Heart left ventricle (tissue), 13 donors: ENCODE data around the gene HS6ST3.

Experiments
- CTCF ChIP-seq, 12 donors: fragments of 200-600 bp; sonication (generic) in 4 of 12; IDR thresholded peaks; one replicate each; pipeline versions ENCODE4 v1.5.0 to v1.8.0; 2018 to 2022; ENCODE audit warnings: antibody characterized with exemption in 12 of 12, mild to moderate bottlenecking in 5 of 12
- POLR2A ChIP-seq, 2 donors: fragments of 450-650 bp; IDR thresholded peaks; one replicate each; pipeline ENCODE4 v1.6.1; 2017; ENCODE audit warnings: antibody characterized with exemption in 2 of 2, mild to moderate bottlenecking in 2 of 2, moderate library complexity in 2 of 2
- donor health status: ischemic (EF 13 %, LVEDD 7.1; RV severe dilation, severe dysfunction).
- donor health status: DM: no; HTN: yes; CAD: no.
- donor health status: DM: no; HTN: no; CAD: no.
- donor health status: ischemic (EF 25% LVEDD 6.9; RV normal size, moderate dysfunction).
- donor health status: ischemic (EF 25% LVEDD 5.7; RV mildly dilated, moderate dysfunction).
- donor health status: ischemic (EF 35%, LVEDD 5.7; RV mildly dilated, moderate dysfunction).
- donor health status: nonischemic (EF 11% LVEDD 7.7; RV severe dilation, severe dysfunction).
- donor health status: DM: yes; HTN: yes; CAD: no.
- donor health status: PGD.
- donor health status: ischemic (EF 29% LVEDD 5.4; RV normal size, mild dysfunction).
- donor health status: nonischemic (EF 23%, LVEDD 6.1; RV moderate dilation, normal function).

- TF ChIP-seq CTCF (IDR thresholded peaks at IDR 0.05): no peak
- TF ChIP-seq POLR2A (IDR thresholded peaks at IDR 0.05): no peak
These were observed 148.3 kb downstream of the HS6ST3 start for GRCh38 chr13:96238241-96238640.
